ENCODE results near the gene MINAR1.

DNA sequence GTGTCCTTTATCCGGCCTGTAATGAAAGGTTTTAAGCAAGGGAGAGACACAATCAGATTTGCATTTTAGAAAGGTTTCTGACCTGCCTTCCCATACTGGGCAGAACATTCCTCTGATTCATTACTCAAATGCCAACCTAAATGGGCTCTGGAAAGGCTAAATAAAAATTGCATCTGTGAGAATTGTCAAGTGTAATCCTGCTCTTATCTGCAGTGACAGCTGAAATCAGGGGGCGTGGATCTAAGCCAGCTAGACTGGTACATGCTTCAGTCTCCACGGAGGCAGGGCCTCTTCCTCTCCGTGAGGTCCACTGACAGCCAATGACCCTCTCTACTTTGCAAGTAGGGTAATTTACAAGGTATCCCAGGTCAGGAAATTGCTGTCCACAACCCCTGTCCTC, 32.5 kb upstream of the MINAR1 start:
- TF ChIP-seq, protein P1, sequence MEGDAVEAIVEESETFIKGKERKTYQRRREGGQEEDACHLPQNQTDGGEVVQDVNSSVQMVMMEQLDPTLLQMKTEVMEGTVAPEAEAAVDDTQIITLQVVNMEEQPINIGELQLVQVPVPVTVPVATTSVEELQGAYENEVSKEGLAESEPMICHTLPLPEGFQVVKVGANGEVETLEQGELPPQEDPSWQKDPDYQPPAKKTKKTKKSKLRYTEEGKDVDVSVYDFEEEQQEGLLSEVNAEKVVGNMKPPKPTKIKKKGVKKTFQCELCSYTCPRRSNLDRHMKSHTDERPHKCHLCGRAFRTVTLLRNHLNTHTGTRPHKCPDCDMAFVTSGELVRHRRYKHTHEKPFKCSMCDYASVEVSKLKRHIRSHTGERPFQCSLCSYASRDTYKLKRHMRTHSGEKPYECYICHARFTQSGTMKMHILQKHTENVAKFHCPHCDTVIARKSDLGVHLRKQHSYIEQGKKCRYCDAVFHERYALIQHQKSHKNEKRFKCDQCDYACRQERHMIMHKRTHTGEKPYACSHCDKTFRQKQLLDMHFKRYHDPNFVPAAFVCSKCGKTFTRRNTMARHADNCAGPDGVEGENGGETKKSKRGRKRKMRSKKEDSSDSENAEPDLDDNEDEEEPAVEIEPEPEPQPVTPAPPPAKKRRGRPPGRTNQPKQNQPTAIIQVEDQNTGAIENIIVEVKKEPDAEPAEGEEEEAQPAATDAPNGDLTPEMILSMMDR (conservative IDR thresholded peaks at IDR 0.05; ENCODE audit: low read length): no peak
- TF ChIP-seq EZH2phosphoT487 (IDR thresholded peaks at IDR 0.05; ENCODE audit: borderline replicate concordance): no peak
